Brain pericyte (primary cell): ENCODE measurements around the gene RBM45.
"Not testable (repeated sequence)": the region's sequence is repeated elsewhere in the genome, so short reads cannot be mapped to it uniquely, and the experiment has no call there.

Experiments used
- DNase-seq: peaks from one replicate; pipeline ENCODE4 v3.0.0-alpha.2; 2012; ENCODE audit warnings: low read depth, low spot score

The RBM45 gene

DNA sequence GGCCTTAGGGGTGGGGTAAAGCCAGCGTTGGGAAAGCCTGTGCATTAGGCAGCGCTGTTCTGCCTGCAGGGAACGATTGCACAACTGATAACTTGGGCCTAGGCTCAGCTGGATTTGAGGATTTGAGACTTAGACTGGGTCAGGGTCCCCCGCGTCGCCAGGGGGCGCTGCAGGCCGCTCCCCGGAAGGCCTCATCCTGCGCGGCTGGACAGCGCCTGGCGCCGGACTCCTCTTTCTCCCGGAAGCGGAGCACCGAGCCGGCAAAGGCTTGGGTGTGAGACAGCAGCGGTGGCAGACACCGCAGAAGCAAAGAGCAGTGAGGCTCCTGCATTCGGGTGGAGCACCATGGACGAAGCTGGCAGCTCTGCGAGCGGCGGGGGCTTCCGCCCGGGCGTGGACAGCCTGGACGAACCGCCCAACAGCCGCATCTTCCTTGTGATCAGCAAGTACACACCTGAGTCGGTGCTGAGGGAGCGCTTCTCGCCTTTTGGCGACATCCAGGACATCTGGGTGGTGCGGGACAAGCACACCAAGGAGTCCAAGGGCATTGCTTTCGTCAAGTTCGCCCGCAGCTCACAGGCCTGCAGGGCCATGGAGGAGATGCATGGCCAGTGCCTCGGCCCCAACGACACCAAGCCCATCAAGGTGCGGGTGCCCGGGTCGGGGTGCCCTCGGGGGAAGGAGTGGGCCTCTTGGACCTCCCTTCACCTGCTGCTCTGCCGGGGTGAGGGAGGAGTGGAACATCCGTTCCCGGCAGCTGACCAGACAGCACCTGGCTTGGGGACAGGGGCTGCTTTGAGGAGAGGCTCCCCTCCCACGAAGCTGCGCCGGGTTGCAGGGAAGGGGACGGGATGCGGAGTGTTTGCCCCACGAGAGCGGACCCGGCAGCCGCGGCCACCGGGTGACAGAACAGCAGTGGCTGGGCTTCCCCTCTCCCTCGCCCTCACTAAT is at the start of gene RBM45:
TSS of gene RBM45 (plus strand) at position 236 of the 951 bp plus-strand sequence. CDS start at position 346, 110 bp downstream.
- DNase-seq: peak; percentile 74

DNA sequence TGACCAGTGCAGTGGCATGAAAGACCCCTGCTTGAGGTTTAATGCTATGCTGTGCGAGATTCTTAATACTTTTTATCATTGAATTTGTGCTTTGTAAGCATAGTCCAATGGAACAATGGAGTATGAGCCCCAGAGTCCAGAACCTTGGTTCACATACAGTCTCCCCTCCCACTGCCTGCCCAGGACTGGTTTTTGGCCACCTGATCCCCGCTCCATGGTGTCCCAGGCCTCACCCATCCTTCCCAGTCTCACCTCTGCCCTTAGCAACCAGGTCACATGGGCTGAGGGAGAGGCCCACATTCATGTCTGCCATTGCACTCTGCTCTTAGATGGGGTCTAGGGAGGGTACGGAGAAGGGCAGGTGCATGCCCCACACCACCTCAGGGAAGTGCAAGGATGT is 45.9 kb upstream of the RBM45 start:
- no peak for DNase-seq

- DNase-seq: no peak
These were observed 45.2 kb upstream of the RBM45 start for GRCh38 chr2:178066890-178067669.

DNA sequence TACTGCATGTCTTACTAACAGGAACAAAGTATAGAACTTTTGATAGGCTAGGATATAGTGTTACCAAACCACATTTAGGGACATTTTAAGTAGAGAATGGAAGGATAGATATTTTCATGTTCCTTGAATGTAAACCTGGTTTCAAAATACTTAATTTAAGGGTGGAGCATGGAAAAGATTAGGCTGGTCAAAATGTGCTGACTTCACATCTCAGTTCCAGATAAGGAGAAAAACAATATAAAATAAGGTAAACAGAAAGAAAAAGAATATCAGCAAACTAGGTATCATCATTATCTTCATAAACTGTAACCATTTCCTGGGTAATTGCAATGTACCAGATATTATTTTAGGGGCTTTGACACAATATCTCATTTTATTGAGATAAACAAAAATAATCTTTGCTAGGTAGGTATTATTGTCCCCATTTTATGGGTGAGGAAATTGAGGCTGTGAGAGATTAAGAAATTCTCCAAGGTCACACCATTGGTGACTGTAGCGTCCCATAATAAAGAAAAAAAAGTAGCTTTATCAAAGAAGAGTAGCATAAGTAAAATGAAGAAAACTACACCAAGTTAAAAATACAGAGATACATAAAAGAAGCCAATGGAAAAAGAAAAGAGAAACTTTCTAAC is 43.3 kb upstream of the RBM45 start:
- no peak for DNase-seq

DNA sequence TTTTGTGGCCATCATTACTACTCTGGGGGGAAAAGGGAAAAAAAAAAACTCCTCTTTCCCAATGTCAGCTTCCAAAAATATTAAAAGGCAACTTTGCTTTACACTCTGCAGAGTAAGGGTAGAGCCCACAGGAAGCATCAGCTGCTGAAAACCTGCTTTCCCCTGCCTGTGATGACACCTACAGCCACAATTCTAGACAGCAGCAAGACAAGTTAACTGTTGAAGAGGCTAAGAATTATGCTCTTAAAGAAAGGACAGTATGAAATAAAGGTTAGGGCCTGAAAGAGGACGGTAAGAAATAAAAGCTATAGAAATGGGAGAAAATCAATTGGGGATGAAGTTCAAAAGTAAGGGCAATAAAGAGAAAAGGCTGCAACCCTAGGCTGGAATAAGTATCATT is 42.7 kb upstream of the RBM45 start:
- no peak for DNase-seq

DNA sequence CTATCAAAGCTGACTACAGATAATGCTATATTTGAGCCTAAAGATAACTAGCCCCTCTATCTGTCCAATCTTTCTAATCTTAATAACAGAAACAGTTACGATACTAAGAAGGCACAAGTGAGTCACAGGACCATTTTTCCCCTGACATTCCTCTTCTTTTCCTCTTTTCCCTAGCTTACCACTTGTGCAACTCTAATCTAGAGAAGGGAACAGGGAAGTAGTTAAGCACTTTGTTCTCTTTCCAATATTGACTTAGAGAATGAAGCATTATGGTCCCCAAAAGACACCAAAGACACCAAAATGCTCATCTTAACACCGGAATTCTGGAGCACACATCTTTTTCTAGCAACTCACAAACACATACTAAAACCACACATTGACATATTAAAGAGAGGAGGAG is 41.4 kb upstream of the RBM45 start:
- no peak for DNase-seq

DNA sequence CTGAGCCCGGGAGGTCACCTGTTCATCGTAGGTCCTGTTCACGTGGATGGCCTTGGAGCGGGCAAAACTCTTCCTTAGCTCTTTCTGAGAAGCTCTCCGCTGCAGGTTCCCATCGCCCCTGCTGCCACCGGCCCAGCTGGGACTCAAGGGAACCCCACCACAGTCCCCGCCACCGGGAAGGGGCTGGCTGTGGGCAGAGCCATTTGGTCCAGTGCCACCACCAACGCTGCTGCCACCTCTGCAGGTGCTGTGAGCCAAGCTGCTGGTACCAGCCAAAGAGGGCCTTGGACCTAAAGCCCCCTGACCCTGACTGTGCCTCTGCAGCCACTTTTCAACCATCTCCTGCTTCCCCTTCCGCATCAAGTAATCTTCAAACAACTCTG is 40.2 kb upstream of the RBM45 start:
- no peak for DNase-seq

GRCh38 chr2:178072383-178073301 is 39.6 kb upstream of the RBM45 start, which contains the start of gene PDE11A:
Gene PDE11A (minus strand): TSS chr2:178072777. CDS start chr2:178072437, 340 bp downstream.
- DNase-seq: no peak

- DNase-seq: no peak
These were observed 37.9 kb upstream of the RBM45 start for GRCh38 chr2:178074123-178075005.

DNA sequence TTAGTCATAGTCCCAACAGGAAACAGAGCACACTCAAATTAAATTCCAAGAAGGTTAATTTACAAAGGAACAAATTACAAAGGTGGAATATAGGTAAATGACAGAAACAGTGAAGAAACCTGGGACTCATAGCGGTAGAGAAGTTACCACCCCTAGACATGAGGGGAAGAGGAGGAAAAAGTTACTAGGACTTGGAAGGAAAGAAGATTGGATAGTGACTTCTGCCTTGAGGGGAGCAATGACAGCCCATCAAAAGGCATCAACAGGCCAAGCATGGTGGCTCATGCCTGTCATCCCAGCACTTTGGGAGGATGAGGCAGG is 37.3 kb upstream of the RBM45 start:
- no peak for DNase-seq

DNA sequence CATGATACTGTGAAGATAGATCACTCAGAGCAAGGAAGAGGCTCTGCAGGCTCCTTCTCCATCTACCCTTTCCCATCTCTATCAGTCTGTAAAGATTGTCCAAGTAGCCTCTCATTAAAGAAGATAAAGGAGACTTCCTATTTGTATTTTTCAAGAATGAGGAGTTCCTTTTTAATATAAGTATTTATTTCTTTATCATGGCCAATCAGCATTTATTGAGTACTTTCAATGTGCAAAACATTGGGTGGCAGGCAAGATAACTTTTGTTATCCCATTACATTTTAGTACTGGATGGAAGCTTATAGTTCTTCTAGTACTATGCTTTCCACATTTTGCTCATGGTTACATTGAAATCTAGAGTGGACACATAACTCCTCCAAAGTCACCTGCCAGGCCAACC is 36.1 kb upstream of the RBM45 start:
- no peak for DNase-seq

DNA sequence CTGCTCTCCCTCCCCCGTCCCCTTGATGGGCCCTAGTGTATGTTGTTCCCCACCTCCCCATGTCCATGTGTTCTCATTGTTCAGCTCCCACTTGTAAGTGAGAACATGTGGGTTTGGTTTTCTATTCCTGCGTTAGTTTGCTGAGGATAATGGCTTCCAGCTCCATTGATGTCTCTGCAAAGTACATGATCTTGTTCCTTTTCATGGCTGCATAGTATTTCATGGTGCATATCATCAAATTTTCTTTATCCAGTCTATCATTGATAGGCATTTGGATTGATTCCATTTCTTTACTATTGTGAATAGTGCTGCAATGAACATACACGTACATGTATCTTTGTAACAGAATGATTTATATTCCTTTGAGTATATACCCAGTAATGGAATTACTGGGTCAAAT is 33.0 kb upstream of the RBM45 start:
- not testable (repeated sequence) for DNase-seq

DNA sequence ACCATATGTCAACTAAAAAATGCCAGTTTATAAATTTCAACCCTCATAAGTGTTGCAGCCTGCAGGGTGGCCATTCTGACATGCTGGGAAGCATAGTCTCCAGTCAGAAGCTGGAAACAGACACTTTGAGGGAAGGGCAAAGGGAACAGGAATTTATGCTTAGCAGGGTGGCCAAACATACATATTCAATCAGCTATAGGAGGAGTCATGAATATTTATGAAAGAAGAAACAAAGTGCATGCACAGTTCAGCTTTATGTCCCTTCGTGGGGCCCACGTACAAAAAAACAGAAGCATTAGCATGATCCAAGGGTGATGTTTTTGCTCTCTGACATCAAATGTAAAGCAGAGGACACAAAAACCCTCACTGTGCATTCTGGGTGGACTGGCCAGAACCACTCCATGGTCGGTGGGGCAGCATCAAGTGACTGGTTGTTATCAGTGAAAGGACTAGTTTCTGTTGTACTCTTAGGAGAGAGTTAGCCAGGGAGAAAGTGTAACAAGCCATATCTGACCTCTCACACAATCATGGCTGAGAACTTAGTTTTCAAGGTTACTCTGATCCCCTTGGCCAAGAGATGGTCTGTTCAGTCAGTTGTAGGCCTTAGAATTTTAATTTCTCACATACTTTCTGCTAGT is 29.7 kb upstream of the RBM45 start:
- no peak for DNase-seq

GRCh38 chr2:178084273-178084672 is 28.0 kb upstream of the RBM45 start:
- DNase-seq: no peak

GRCh38 chr2:178088774-178089270 is 23.4 kb upstream of the RBM45 start:
- DNase-seq: no peak

- no peak for DNase-seq
These were observed 18.8 kb upstream of the RBM45 start for GRCh38 chr2:178093471-178093870.

DNA sequence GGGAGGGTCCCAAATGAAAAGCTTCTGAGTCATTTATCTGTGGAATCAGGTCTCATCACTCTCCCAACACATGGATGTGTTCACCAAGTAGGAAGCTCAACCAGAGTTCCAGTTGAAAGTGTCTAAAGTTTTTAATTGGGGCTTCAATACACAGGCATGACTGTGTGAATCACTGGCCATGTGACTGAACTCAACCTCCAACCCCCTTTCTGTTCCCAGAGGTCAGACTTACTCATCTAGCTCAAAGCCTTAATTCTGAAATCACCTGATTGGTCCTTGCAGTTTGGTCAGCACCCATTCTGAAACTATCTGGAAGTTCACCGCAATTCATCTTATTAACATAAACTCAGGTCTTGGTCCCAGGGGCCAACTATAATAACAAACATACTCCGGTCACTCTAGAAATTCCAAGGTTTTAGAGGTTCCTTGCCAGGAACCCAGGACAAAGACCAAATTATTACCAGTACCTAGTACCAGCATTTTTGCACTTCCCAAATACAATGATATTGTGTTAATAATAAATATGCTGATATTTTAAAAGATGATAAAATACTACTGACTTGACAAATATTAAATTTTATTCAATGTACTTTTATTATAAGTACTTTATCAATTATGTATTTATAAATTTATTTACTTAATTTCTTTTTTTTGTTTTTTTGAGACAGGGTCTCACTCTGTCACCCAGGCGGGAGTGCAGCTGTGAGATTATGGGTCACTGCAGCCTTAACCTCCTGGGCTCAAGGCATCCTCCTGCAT is 10.7 kb upstream of the RBM45 start:
- DNase-seq: no peak

DNA sequence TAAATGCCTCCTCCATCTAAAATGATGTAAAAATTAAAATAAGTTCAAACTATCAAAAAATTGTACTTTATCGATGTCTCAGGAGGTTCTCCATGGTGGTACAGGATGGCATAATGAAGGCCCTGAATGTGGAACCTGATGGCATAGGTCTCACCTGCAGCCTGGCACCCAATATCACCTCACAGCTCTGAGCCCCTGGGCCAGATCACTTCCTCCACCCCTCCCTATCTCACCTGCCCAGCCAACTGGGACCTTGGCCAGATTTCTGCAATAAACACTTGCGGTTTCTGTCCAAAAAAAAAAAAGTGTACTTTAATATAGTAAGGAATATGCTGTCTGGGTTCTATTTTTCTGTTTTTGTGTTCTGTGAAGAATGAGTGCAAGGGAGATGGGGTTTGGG is 6.7 kb upstream of the RBM45 start:
- DNase-seq: no peak

GRCh38 chr2:178106053-178106452 is 6.2 kb upstream of the RBM45 start:
- no peak for DNase-seq
